A673 (cell line): ENCODE results near the gene DAB1. TPM values are rescaled to one million over a fixed set of nuclear protein-coding genes. Genes with fewer than 3 reads are reported as not detected.
A peak's percentile ranks its signal among the peaks of the same experiment; 100 is the strongest.

Experiments
- BruUV-seq: library from RNA; stranded (reverse); fragments of 400-500 nt; replicated peaks from 2 replicates; lab custom pipeline; 2021; lab: Mats Ljungman, UMichigan
- CTCF ChIA-PET: fragments of 300-600 bp; sonication (Branson Sonifier 250); formaldehyde crosslinking; loops from one replicate; lab custom pipeline; 2022; ENCODE audit warnings: antibody characterized with exemption; lab: Charles Lee
- POLR2A ChIA-PET: fragments of 300-600 bp; sonication (Branson Sonifier 250); formaldehyde crosslinking; loops from one replicate; lab custom pipeline; 2022; ENCODE audit warnings: antibody characterized with exemption; ENCODE audit not compliant: low non-redundant PET; lab: Charles Lee
- DNase-seq: peaks from one replicate; pipeline ENCODE4 v3.0.0-alpha.2; 2015; ENCODE audit warnings: low spot score
- H3K27ac ChIP-seq: fragments of 200-600 bp; sonication (generic); 2 replicates; pipeline ENCODE4 v1.5.1; 2016; ENCODE audit warnings: mixed run types, low read depth, mild to moderate bottlenecking, mixed read lengths, antibody characterized with exemption, low read length; ENCODE audit not compliant: poor library complexity, severe bottlenecking
- H3K27me3 ChIP-seq: fragments of 200-600 bp; sonication (generic); replicated peaks from 2 replicates; pipeline ENCODE4 v1.6.1; 2017; ENCODE audit warnings: mixed run types, low read depth, mild to moderate bottlenecking, mixed read lengths, antibody characterized with exemption, low read length; ENCODE audit not compliant: insufficient read depth, poor library complexity
- H3K36me3 ChIP-seq: fragments of 200-600 bp; sonication (generic); 2 replicates; pipeline ENCODE4 v1.6.1; 2016; ENCODE audit warnings: mixed run types, mild to moderate bottlenecking, mixed read lengths, antibody characterized with exemption, low read length; ENCODE audit not compliant: insufficient read depth, poor library complexity, severe bottlenecking
- H3K4me1 ChIP-seq: fragments of 200-600 bp; sonication (generic); 2 replicates; pipeline ENCODE4 v1.6.1; 2017; ENCODE audit warnings: mixed run types, mild to moderate bottlenecking, mixed read lengths, antibody characterized with exemption, low read length; ENCODE audit not compliant: insufficient read depth, poor library complexity, severe bottlenecking
- H3K4me3 ChIP-seq: fragments of 200-600 bp; sonication (generic); 2 replicates; pipeline ENCODE4 v1.5.1; 2016; ENCODE audit warnings: low read depth, mixed run types, mild to moderate bottlenecking, mixed read lengths, low read length; ENCODE audit not compliant: poor library complexity, severe bottlenecking
- H3K9me3 ChIP-seq: fragments of 200-600 bp; sonication (generic); 2 replicates; pipeline ENCODE4 v1.6.1; 2016; ENCODE audit warnings: mixed run types, low read depth, mild to moderate bottlenecking, mixed read lengths, antibody characterized with exemption, low read length; ENCODE audit not compliant: poor library complexity, severe bottlenecking
- EZH2 ChIP-seq: fragments of 200-600 bp; sonication (generic); IDR thresholded peaks from 2 replicates; pipeline ENCODE4 v1.6.1; 2017; ENCODE audit warnings: borderline replicate concordance, low read depth, mild to moderate bottlenecking, mixed read lengths, antibody characterized with exemption, low read length; ENCODE audit not compliant: poor library complexity, severe bottlenecking
- intact Hi-C: fragments of 100-400 bp; cut with micrococcal nuclease; formaldehyde crosslinking; loops from one replicate; pipeline ENCODE4 v1.10.0; 2022; ENCODE audit not compliant: unreplicated experiment
- total RNA-seq: library from RNA; stranded (reverse); gene quantifications from 2 replicates; pipeline ENCODE4 v1.2.3, GENCODE V29; 2021
- TF ChIP-seq, protein P1 (sequence below): fragments of 300-800, 200-600 bp; sonication (generic); conservative IDR thresholded peaks from 2 replicates; pipeline ENCODE4 v1.5.1; 2017; ENCODE audit warnings: low read depth, mild to moderate bottlenecking, antibody characterized with exemption, low read length, moderate library complexity, mixed read lengths

DAB1 gene
- total RNA-seq, 1 experiment from 2014 or later = 112 TPM

DNA sequence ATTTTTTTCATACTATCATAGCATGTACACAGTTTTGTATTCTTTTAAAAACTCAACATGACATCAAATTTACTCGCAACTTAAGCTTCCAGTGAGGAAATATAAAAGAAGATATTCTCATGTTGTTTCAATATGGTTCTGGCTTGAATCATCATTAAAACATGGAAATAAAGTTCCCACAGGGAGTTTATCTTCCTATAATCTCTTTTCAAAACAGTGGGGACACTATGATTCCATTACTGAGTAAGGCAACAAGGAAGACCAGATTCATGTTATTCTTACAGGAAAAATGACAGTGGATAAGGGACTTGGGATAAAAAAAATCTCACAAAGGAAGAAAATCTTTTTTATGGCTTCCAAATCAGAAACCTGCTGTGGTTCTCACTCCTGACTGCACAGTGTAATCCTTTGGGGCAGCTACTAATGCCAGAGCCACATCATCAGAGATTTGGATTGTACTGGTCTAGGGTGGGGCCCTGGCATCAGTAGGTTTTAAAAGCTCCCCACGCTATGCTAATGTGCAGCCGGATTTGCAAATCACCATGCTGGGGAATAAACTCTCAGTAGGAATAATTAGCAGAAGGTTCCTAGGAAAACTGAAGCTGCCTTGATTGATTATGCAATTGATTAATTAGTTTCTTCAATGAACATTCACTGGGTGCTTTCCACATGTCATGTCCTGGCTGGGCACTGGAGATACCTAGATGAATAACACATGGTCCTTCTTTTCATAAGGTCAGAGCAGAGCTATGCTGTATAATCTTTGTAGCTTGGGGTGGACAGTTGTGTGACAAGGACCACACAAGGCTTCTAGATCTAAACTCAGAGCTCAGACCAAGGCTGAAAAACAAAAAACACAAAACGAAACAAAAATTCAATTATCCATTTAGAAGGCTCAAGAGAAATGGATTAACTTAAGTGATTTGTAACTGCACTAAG lies 386.9 kb downstream of the DAB1 start:
- no peaks in the 10 kb centered on the region for H3K27me3 ChIP-seq
- ChIA-PET POLR2A (no interaction called here), CTCF (no interaction called here)
- no peak for TF ChIP-seq EZH2
- TF ChIP-seq, protein P1, sequence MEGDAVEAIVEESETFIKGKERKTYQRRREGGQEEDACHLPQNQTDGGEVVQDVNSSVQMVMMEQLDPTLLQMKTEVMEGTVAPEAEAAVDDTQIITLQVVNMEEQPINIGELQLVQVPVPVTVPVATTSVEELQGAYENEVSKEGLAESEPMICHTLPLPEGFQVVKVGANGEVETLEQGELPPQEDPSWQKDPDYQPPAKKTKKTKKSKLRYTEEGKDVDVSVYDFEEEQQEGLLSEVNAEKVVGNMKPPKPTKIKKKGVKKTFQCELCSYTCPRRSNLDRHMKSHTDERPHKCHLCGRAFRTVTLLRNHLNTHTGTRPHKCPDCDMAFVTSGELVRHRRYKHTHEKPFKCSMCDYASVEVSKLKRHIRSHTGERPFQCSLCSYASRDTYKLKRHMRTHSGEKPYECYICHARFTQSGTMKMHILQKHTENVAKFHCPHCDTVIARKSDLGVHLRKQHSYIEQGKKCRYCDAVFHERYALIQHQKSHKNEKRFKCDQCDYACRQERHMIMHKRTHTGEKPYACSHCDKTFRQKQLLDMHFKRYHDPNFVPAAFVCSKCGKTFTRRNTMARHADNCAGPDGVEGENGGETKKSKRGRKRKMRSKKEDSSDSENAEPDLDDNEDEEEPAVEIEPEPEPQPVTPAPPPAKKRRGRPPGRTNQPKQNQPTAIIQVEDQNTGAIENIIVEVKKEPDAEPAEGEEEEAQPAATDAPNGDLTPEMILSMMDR = no peak
- intact Hi-C loops = no loop called here
- no peak overlapping the region for H3K27ac ChIP-seq
- H3K4me1 ChIP-seq = peaks cover 4% of the 10 kb centered on the region
- no peaks in the 10 kb centered on the region for H3K9me3 ChIP-seq
- DNase-seq = peak; percentile 21
- no peak overlapping the region for H3K4me3 ChIP-seq
- H3K36me3 ChIP-seq = peaks cover 8% of the 10 kb centered on the region
- no TSS peak for BruUV-seq

DNA sequence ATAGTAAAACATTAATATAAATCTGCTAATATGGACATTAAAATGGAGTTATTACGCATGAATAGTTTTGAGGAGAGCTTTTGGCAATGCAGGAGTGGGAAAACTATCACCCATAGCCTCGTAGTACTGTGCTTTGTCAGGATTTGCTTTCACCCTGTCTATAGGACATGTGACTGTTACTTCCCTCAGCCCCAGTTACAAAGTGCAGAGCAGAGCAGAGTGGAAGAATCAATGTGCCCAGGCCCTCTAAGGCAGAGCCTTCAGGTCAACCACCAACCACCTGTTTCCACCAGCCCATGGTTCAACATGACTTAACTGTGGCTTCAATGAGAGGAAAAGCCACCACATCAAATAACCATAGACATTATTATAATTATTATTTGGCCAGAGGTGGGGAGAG lies 389.1 kb downstream of the DAB1 start:
- no peaks in the 10 kb centered on the region for H3K9me3 ChIP-seq
- H3K27me3 ChIP-seq = no peaks in the 10 kb centered on the region
- ChIA-PET CTCF (interaction anchor here (0.7 kb wide), 1 partner anchor 1857 kb away, joined by 8 read pairs; no protein-coding TSS in a partner anchor), POLR2A (no interaction called here)
- peaks cover 8% of the 10 kb centered on the region for H3K36me3 ChIP-seq
- intact Hi-C loops = no loop called here
- no peak overlapping the region for H3K4me3 ChIP-seq
- no peak for TF ChIP-seq EZH2
- TF ChIP-seq, protein P1 = no peak
- H3K27ac ChIP-seq = no peak overlapping the region
- H3K4me1 ChIP-seq = no peaks in the 10 kb centered on the region
- DNase-seq = no peak
- no TSS peak for BruUV-seq

DNA sequence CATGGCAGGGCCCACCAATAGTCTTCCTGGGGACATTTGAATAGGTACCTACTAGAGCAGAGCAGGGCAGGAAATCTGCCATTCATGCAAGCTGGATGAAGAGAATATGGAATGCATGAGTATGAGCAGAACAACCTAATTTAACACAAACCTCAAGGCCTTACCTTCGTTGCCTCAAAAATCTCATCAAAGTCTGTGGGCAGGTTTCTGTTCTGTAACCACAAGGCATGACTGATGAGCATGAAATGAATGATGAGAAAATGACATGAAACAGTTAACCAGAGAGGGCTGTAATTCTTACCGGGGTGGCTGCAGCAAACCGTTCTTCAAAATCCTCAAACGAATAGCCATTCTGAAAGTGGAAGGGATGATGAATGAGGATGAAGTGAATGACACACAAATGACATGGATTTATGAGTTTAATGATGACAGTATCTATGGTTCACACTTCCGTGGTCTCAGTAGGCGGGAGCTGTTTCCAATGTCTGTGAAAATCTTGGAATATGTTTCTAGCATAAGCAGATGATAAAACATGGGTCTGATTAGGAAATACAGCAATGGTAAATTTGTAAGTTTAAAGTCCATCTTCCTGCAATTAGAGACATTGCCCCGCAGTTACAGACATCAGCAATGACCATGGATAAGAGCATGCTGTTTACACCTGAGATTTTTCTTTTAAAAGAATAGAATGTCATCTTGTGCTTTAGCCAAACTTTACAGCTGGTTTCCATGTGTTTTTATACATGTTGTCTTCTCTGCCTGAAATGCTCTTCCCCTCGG lies 390.4 kb downstream of the DAB1 start:
- H3K36me3 ChIP-seq = peaks cover 8% of the 10 kb centered on the region
- ChIA-PET CTCF (no interaction called here), POLR2A (no interaction called here)
- intact Hi-C loops = no loop called here
- H3K27ac ChIP-seq = no peak overlapping the region
- H3K4me1 ChIP-seq = no peaks in the 10 kb centered on the region
- no peaks in the 10 kb centered on the region for H3K27me3 ChIP-seq
- no peak overlapping the region for H3K4me3 ChIP-seq
- DNase-seq = no peak
- TF ChIP-seq, protein P1 = no peak
- peaks cover 4% of the 10 kb centered on the region for H3K9me3 ChIP-seq
- no TSS peak for BruUV-seq
